CD14-positive monocyte (primary cell): Measurements from ENCODE around the gene HECTD1. TPM values are rescaled to one million over a fixed set of nuclear protein-coding genes. Genes with fewer than 3 reads are reported as not detected.

Experiments
- DNase-seq, 3 donors: peaks; one replicate each; pipeline ENCODE4 v3.0.0-alpha.2; 2011 to 2022
- H2AFZ ChIP-seq: 2 replicates; pipeline ENCODE4 v1.6.0; 2012; ENCODE audit warnings: mild to moderate bottlenecking, low read depth, low read length, inconsistent platforms; ENCODE audit not compliant: insufficient read depth, poor library complexity, severe bottlenecking
- H3K27ac ChIP-seq, 2 donors: 1 replicate in 1 of 2; 2 replicates in 1 of 2; pipeline ENCODE4 v1.5.1; 2012 to 2013; ENCODE audit warnings: low read length in 2 of 2, control low read depth in 1 of 2, inconsistent platforms in 1 of 2, low read depth in 1 of 2, mild to moderate bottlenecking in 1 of 2
- H3K27me3 ChIP-seq, 2 donors: one replicate each; pipeline versions ENCODE4 v1.6.0 to v1.6.1; 2011 to 2013; ENCODE audit warnings: low read length in 2 of 2; ENCODE audit not compliant: control insufficient read depth in 2 of 2, insufficient read depth in 2 of 2
- H3K36me3 ChIP-seq, 2 donors: replicated peaks in 1 of 2; 1 replicate in 1 of 2; 2 replicates in 1 of 2; pipeline versions ENCODE4 v1.5.1 to v1.6.1; 2012 to 2013; ENCODE audit warnings: low read length in 2 of 2, control low read depth in 1 of 2, inconsistent platforms in 1 of 2, mild to moderate bottlenecking in 1 of 2; ENCODE audit not compliant: insufficient read depth in 2 of 2, control insufficient read depth in 1 of 2
- H3K4me1 ChIP-seq, 2 donors: 1 replicate in 1 of 2; 2 replicates in 1 of 2; pipeline versions ENCODE4 v1.5.1 to v1.6.1; 2012 to 2013; ENCODE audit warnings: low read length in 2 of 2, control low read depth in 1 of 2, inconsistent platforms in 1 of 2, mild to moderate bottlenecking in 1 of 2, moderate library complexity in 1 of 2; ENCODE audit not compliant: insufficient read depth in 2 of 2, control insufficient read depth in 1 of 2
- H3K4me2 ChIP-seq: replicated peaks from 2 replicates; pipeline ENCODE3; 2012; ENCODE audit warnings: low read length, moderate library complexity, mild to moderate bottlenecking; ENCODE audit not compliant: poor library complexity, severe bottlenecking; ENCODE audit errors: extremely low read depth
- H3K4me3 ChIP-seq, 3 experiments: fragments of 200-600 bp in 1 of 3; sonication (generic) in 1 of 3; replicated peaks in 1 of 3; 1 replicate in 2 of 3; 2 replicates in 1 of 3; pipeline ENCODE4 v1.5.1; 2011 to 2013; ENCODE audit warnings: low read length in 3 of 3, mild to moderate bottlenecking in 3 of 3, control low read depth in 2 of 3, low read depth in 2 of 3, inconsistent platforms in 1 of 3, moderate library complexity in 1 of 3
- H3K79me2 ChIP-seq: 2 replicates; pipeline ENCODE4 v1.6.0; 2012; ENCODE audit warnings: mild to moderate bottlenecking, control low read depth, inconsistent platforms, low read length, moderate library complexity; ENCODE audit not compliant: insufficient read depth
- H3K9ac ChIP-seq: 2 replicates; pipeline ENCODE4 v1.6.0; 2017; ENCODE audit warnings: low read length, mild to moderate bottlenecking; ENCODE audit not compliant: insufficient read depth, poor library complexity, severe bottlenecking
- H3K9me3 ChIP-seq, 2 donors: replicated peaks in 1 of 2; 1 replicate in 1 of 2; 2 replicates in 1 of 2; pipeline versions ENCODE4 v1.5.1 to v1.6.1; 2012 to 2013; ENCODE audit warnings: low read length in 2 of 2, control low read depth in 1 of 2; ENCODE audit not compliant: control insufficient read depth in 1 of 2, insufficient read depth in 1 of 2
- H4K20me1 ChIP-seq: 2 replicates; pipeline ENCODE4 v1.6.0; 2012; ENCODE audit warnings: mild to moderate bottlenecking, low read length, control low read depth, moderate library complexity; ENCODE audit not compliant: insufficient read depth
- H3K27ac Mint-ChIP-seq, 7 donors: one replicate each; pipeline ENCODE4 v1.8.0; 2020; ENCODE audit warnings: mild to moderate bottlenecking in 7 of 7, mixed read lengths in 7 of 7, moderate library complexity in 6 of 7, inconsistent platforms in 2 of 7
- H3K27me3 Mint-ChIP-seq, 3 donors: one replicate each; pipeline ENCODE4 v1.8.0; 2021 to 2022; ENCODE audit warnings: low read depth in 3 of 3, mild to moderate bottlenecking in 3 of 3, mixed read lengths in 3 of 3, moderate library complexity in 3 of 3, inconsistent platforms in 1 of 3
- H3K36me3 Mint-ChIP-seq, 2 donors: one replicate each; pipeline ENCODE4 v1.8.0; 2020; ENCODE audit warnings: mixed read lengths in 2 of 2, inconsistent platforms in 1 of 2, mild to moderate bottlenecking in 1 of 2
- H3K4me1 Mint-ChIP-seq: one replicate; pipeline ENCODE4 v1.8.0; 2020; ENCODE audit warnings: mild to moderate bottlenecking, mixed read lengths
- H3K4me3 Mint-ChIP-seq, 2 donors: one replicate each; pipeline ENCODE4 v1.8.0; 2020; ENCODE audit warnings: mild to moderate bottlenecking in 2 of 2, mixed read lengths in 2 of 2, moderate library complexity in 1 of 2
- H3K9me3 Mint-ChIP-seq, 7 donors: one replicate each; pipeline ENCODE4 v1.8.0; 2020 to 2022; ENCODE audit warnings: mixed read lengths in 7 of 7, mild to moderate bottlenecking in 6 of 7, moderate library complexity in 6 of 7, inconsistent platforms in 2 of 7
- CTCF ChIP-seq: fragments of 200-600 bp; IDR thresholded peaks from one replicate; pipeline ENCODE4 v1.8.0; 2022; ENCODE audit warnings: antibody characterized with exemption, mild to moderate bottlenecking
- WGBS: methylation state at CpG from one replicate; pipeline ENCODE4 v1.1.5; 2013; ENCODE audit warnings: missing lambda C conversion rate; ENCODE audit not compliant: insufficient coverage; 5-methylcytosine and 5-hydroxymethylcytosine counted together
- intact Hi-C, 2 donors: fragments of 100-400 bp; cut with micrococcal nuclease; formaldehyde crosslinking; loops; one replicate each; pipeline versions ENCODE4 v1.15.0 to v1.15.1; 2023
- polyA plus RNA-seq, 3 donors: library from polyadenylated mRNA; depleted of rRNA in 1 of 3; unstranded in 2 of 3; stranded (reverse) in 1 of 3; fragments of 300-500 nt in 2 of 3; fragments of >200 nt in 1 of 3; fragmentation: Illumina TruSeq in 2 of 3; gene quantifications; 1 replicate in 2 of 3; 2 replicates in 1 of 3; pipeline ENCODE4 v1.2.3, GENCODE V29; 2012 to 2021

HECTD1 gene
- polyA plus RNA-seq, 3 donors: 12.7 to 55.9 (median 21.5) TPM

- H3K4me3 Mint-ChIP-seq: no peak overlapping the region
- H3K9me3 Mint-ChIP-seq: peaks cover 0 to 4% (median 0%) of the 10 kb centered on the region in 7 donors
- no peaks in the 10 kb centered on the region for H3K4me1 ChIP-seq
- intact Hi-C loops: loop anchor here in 1 of 2 donors (10.0 kb wide), 1 partner anchor 50 kb away; the partner anchor contains the start of genes AP4S1 and STRN3
- no peak overlapping the region for H3K9ac ChIP-seq
- H3K36me3 ChIP-seq: no peaks in the 10 kb centered on the region
- H3K4me2 ChIP-seq: no peak overlapping the region
- H3K27me3 Mint-ChIP-seq: peaks cover 0 to 1% (median 0%) of the 10 kb centered on the region in 3 donors
- peaks cover 4 to 7% of the 10 kb centered on the region in 2 donors for H3K36me3 Mint-ChIP-seq
- TF ChIP-seq CTCF: no peak
- no peaks in the 10 kb centered on the region for H3K79me2 ChIP-seq
- peaks cover 4% of the 10 kb centered on the region for H3K4me1 Mint-ChIP-seq
- no peak for DNase-seq
- no peak overlapping the region for H2AFZ ChIP-seq
- no peaks in the 10 kb centered on the region for H3K9me3 ChIP-seq
- H3K27ac Mint-ChIP-seq: no peak overlapping the region
- H3K27ac ChIP-seq: no peak overlapping the region
- no peaks in the 10 kb centered on the region for H4K20me1 ChIP-seq
- no CpG with 5 or more reads among the region's 2 CpGs for WGBS
- no peaks in the 10 kb centered on the region for H3K27me3 ChIP-seq
- H3K4me3 ChIP-seq: no peak overlapping the region
Measured at GRCh38 chr14:31075144-31075543, 132.4 kb downstream of the HECTD1 start.

DNA sequence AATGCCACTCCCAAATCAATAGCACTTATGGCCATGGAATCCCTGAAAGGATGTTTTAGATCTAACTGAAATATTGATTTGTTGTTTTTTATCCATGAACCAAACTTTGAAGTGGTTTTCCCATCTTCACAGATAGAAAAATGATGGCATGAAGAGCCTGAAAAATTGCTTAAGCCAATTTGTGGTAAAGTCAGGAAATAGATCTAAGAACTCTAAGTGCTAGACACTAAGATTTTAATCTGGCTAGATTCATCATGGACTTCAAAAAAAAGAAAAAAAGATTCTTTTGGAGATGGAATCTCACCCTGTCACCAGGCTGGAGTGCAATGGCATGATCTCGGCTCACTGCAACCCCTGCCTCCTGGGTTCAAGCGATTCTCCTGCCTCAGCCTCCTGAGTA is 136.4 kb downstream of the HECTD1 start:
- Histone ChIP-seq H3K4me3 (no peak overlapping the region), H3K27ac (no peak overlapping the region), H3K9me3 (no peaks in the 10 kb centered on the region), H3K9ac (no peak overlapping the region), H3K79me2 (no peaks in the 10 kb centered on the region), H3K4me2 (no peak overlapping the region), H3K4me1 (peaks cover 18 to 21% of the 10 kb centered on the region in 2 donors), H4K20me1 (no peaks in the 10 kb centered on the region), H3K36me3 (no peaks in the 10 kb centered on the region), H3K27me3 (no peaks in the 10 kb centered on the region), H2AFZ (no peak overlapping the region)
- Mint-ChIP-seq H3K27me3 (peaks cover 0 to 1% (median 0%) of the 10 kb centered on the region in 3 donors), H3K9me3 (peaks cover 0 to 4% (median 0%) of the 10 kb centered on the region in 7 donors), H3K36me3 (peaks cover 2 to 10% of the 10 kb centered on the region in 2 donors), H3K27ac (no peak overlapping the region), H3K4me3 (no peak overlapping the region), H3K4me1 (peaks cover 17% of the 10 kb centered on the region)
- intact Hi-C loops: loop anchor here in 1 of 2 donors (10.0 kb wide), 1 partner anchor 46 kb away; the partner anchor contains the start of genes AP4S1 and STRN3
- WGBS: 60% methylated on average over 1 of the region's 2 CpGs
- no peak for DNase-seq
- no peak for TF ChIP-seq CTCF
